GM23338 (cell line): ENCODE measurements around the gene ANGPTL2. TPM values are rescaled to one million over a fixed set of nuclear protein-coding genes. Genes with fewer than 3 reads are reported as not detected.

Source experiments
- ATAC-seq: fragments of 200-7000 bp; cut with Tn5 transposase; 3 replicates; pipeline ENCODE4 v1.9.1; 2020
- DNase-seq: peaks from one replicate; pipeline ENCODE4 v3.0.0-alpha.2; 2015; ENCODE audit warnings: low spot score
- H2AFZ ChIP-seq: fragments of 200-600 bp; sonication (generic); 2 replicates; pipeline ENCODE4 v1.8.0; 2016; ENCODE audit warnings: antibody characterized with exemption, mild to moderate bottlenecking, moderate library complexity
- H3F3A ChIP-seq: fragments of 200-600 bp; sonication (generic); replicated peaks from 2 replicates; pipeline ENCODE4 v1.8.0; 2017; ENCODE audit warnings: antibody characterized with exemption, mixed run types, low read depth
- H3K27ac ChIP-seq: fragments of 200-600 bp; sonication (generic); 2 replicates; pipeline ENCODE4 v1.6.1; 2016; ENCODE audit warnings: low read depth
- H3K27me3 ChIP-seq: fragments of 200-600 bp; sonication (generic); 2 replicates; pipeline ENCODE4 v1.8.0; 2016; ENCODE audit warnings: mild to moderate bottlenecking, mixed run types, moderate library complexity; ENCODE audit not compliant: insufficient read depth
- H3K36me3 ChIP-seq: fragments of 200-600 bp; sonication (generic); 2 replicates; pipeline ENCODE4 v1.8.0; 2016; ENCODE audit warnings: mild to moderate bottlenecking; ENCODE audit not compliant: insufficient read depth
- H3K4me1 ChIP-seq: fragments of 200-600 bp; sonication (generic); 2 replicates; pipeline ENCODE4 v1.8.0; 2016; ENCODE audit warnings: mild to moderate bottlenecking, moderate library complexity; ENCODE audit not compliant: insufficient read depth
- H3K4me2 ChIP-seq: fragments of 200-600 bp; sonication (generic); 2 replicates; pipeline ENCODE4 v1.7.1; 2017; ENCODE audit warnings: mixed run types
- H3K4me3 ChIP-seq: fragments of 200-600 bp; sonication (generic); 2 replicates; pipeline ENCODE4 v1.6.1; 2016; ENCODE audit warnings: mixed run types
- H3K79me2 ChIP-seq: fragments of 200-600 bp; sonication (generic); replicated peaks from 2 replicates; pipeline ENCODE4 v1.8.0; 2017; ENCODE audit warnings: mild to moderate bottlenecking; ENCODE audit not compliant: insufficient read depth
- H3K9me2 ChIP-seq: fragments of 200-600 bp; sonication (generic); 2 replicates; pipeline ENCODE4 v1.8.0; 2017; ENCODE audit not compliant: insufficient read depth
- H4K20me1 ChIP-seq: fragments of 200-600 bp; sonication (generic); replicated peaks from 2 replicates; pipeline ENCODE4 v1.8.0; 2017; ENCODE audit warnings: mild to moderate bottlenecking; ENCODE audit not compliant: insufficient read depth
- H3K27ac Mint-ChIP-seq: 2 replicates; pipeline ENCODE4 v1.8.0; 2020; ENCODE audit warnings: inconsistent platforms, mild to moderate bottlenecking, moderate library complexity, mixed read lengths
- H3K27me3 Mint-ChIP-seq: 3 replicates; pipeline ENCODE4 v1.8.0; 2022; ENCODE audit warnings: low read depth, mild to moderate bottlenecking, moderate library complexity, mixed read lengths, inconsistent platforms; ENCODE audit not compliant: insufficient read depth, poor library complexity
- H3K36me3 Mint-ChIP-seq: 3 replicates; pipeline ENCODE4 v1.8.0; 2021; ENCODE audit warnings: low read depth, mild to moderate bottlenecking, inconsistent platforms, moderate library complexity, mixed read lengths
- H3K4me1 Mint-ChIP-seq: 3 replicates; pipeline ENCODE4 v1.8.0; 2020; ENCODE audit warnings: mild to moderate bottlenecking, inconsistent platforms, mixed read lengths
- H3K4me3 Mint-ChIP-seq: 3 replicates; pipeline ENCODE4 v1.8.0; 2021; ENCODE audit warnings: moderate library complexity, mild to moderate bottlenecking, inconsistent platforms, mixed read lengths
- H3K9me3 Mint-ChIP-seq: 3 replicates; pipeline ENCODE4 v1.8.0; 2020; ENCODE audit warnings: moderate library complexity, mild to moderate bottlenecking, inconsistent platforms, mixed read lengths
- CREB1 ChIP-seq: fragments of 250-450 bp; sonication (Bioruptor Pico); IDR thresholded peaks from 2 replicates; pipeline ENCODE4 v1.5.0; 2020; ENCODE audit warnings: low read depth, mild to moderate bottlenecking, moderate library complexity
- EZH2 ChIP-seq: fragments of 200-600 bp; sonication (generic); IDR thresholded peaks from one replicate; pipeline ENCODE4 v1.8.0; 2017; ENCODE audit warnings: antibody characterized with exemption, mild to moderate bottlenecking, low read depth; ENCODE audit not compliant: unreplicated experiment
- EZH2phosphoT487 ChIP-seq: fragments of 200-600 bp; sonication (generic); IDR thresholded peaks from one replicate; pipeline ENCODE4 v1.8.1; 2018; ENCODE audit warnings: antibody characterized with exemption; ENCODE audit not compliant: unreplicated experiment
- JUNB ChIP-seq: IDR thresholded peaks from one replicate; pipeline ENCODE4 v1.6.1; 2016; ENCODE audit warnings: antibody characterized with exemption; ENCODE audit not compliant: unreplicated experiment
- NANOG ChIP-seq: IDR thresholded peaks from 2 replicates; pipeline ENCODE4 v1.6.1; 2016; ENCODE audit warnings: antibody characterized with exemption, borderline replicate concordance
- POLR2AphosphoS5 ChIP-seq: IDR thresholded peaks from 2 replicates; pipeline ENCODE4 v1.6.1; 2016; ENCODE audit warnings: antibody characterized with exemption, low read depth
- STAT1 ChIP-seq: IDR thresholded peaks from one replicate; pipeline ENCODE4 v1.6.1; 2016; ENCODE audit warnings: antibody characterized with exemption; ENCODE audit not compliant: unreplicated experiment
- ZNF114 ChIP-seq: fragments of 250-450 bp; sonication (Bioruptor Pico); IDR thresholded peaks from 2 replicates; pipeline ENCODE4 v1.5.0; 2020; ENCODE audit warnings: mild to moderate bottlenecking, moderate library complexity
- ZNF331 ChIP-seq: fragments of 250-450 bp; sonication (Bioruptor Pico); IDR thresholded peaks from 2 replicates; pipeline ENCODE4 v1.5.0; 2020; ENCODE audit warnings: low read depth, mild to moderate bottlenecking, moderate library complexity
- polyA plus RNA-seq: library from polyadenylated mRNA; unstranded; fragments of >200 nt; fragmentation: Nextera tagmentation; extraction: Ambion mirVana; gene quantifications from 2 replicates; pipeline ENCODE4 v1.2.1, GENCODE V29; 2016
- total RNA-seq: library from RNA; depleted of rRNA; stranded (reverse); fragments of >200 nt; shearing (Covaris generic); gene quantifications from 2 replicates; pipeline ENCODE4 v1.2.3, GENCODE V29; 2014
- TF ChIP-seq, protein P1 (sequence below): IDR thresholded peaks from one replicate; pipeline ENCODE4 v1.6.1; 2018; ENCODE audit warnings: antibody characterized with exemption; ENCODE audit not compliant: unreplicated experiment
- TF ChIP-seq, protein P2 (sequence below), 2 experiments: fragments of 200-600 bp in 1 of 2; sonication (generic) in 1 of 2; conservative IDR thresholded peaks; 2 replicates each; pipeline versions ENCODE4 v1.5.1 to v1.6.1; 2016 to 2017; ENCODE audit warnings: antibody characterized with exemption in 2 of 2, low read depth in 2 of 2, mild to moderate bottlenecking in 2 of 2, moderate library complexity in 1 of 2
- TF ChIP-seq, protein P3 (sequence below): IDR thresholded peaks from 2 replicates; pipeline ENCODE4 v1.6.1; 2016; ENCODE audit warnings: antibody characterized with exemption
- TF ChIP-seq, protein P4 (sequence below): fragments of 250-450 bp; sonication (Bioruptor Pico); IDR thresholded peaks from 2 replicates; pipeline ENCODE4 v1.5.0; 2020; ENCODE audit warnings: mild to moderate bottlenecking, moderate library complexity

ANGPTL2 gene
- total and polyA plus RNA-seq, 2 experiments from 2014 or later, result 2.9 to 5.2 TPM

DNA sequence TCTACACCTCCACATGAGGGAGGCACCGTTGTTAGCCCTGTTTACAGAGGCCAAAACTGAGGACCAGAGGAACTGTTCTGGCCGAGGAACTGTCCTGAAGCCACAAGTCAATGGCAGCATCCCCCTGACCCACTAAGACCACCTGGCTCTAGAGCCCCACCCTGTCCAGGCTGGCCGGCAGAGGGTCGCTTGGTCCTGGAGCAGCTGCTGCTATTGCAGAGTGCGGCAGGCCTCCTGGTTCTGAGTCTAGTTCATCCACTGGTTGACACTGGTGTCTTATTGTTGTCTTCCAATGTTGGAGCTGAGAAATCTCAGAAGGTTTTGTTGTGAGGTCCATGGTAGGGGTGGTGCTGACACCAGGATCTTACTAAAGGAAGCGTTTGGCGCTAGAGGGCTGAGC lies 26.6 kb upstream of the ANGPTL2 start:
- H3K9me3 Mint-ChIP-seq, result no peaks in the 10 kb centered on the region
- peaks cover 2% of the 10 kb centered on the region for H3K27me3 Mint-ChIP-seq
- no peaks in the 10 kb centered on the region for H3K4me1 ChIP-seq
- H3K36me3 Mint-ChIP-seq, result no peaks in the 10 kb centered on the region
- H3K27me3 ChIP-seq, result no peaks in the 10 kb centered on the region
- H4K20me1 ChIP-seq, result 0 out of 2 replicates have a peak, but pooled peaks cover 4% of the 10 kb centered on the region
- H3K4me3 Mint-ChIP-seq, result no peak overlapping the region
- no peaks in the 10 kb centered on the region for H3K9me2 ChIP-seq
- H3F3A ChIP-seq, result no peaks in the 10 kb centered on the region
- no peak for DNase-seq
- no peak for ATAC-seq
- no peak overlapping the region for H3K27ac Mint-ChIP-seq
- no peak overlapping the region for H3K4me2 ChIP-seq
- no peaks in the 10 kb centered on the region for H3K36me3 ChIP-seq
- no peak overlapping the region for H3K27ac ChIP-seq
- H3K4me1 Mint-ChIP-seq, result no peaks in the 10 kb centered on the region
- no peak for TF ChIP-seq JUNB
- no peak for TF ChIP-seq ZNF114 (CRISPR knock-in tag)
- TF ChIP-seq ZNF331 (CRISPR knock-in tag), result no peak
- TF ChIP-seq, protein P1, sequence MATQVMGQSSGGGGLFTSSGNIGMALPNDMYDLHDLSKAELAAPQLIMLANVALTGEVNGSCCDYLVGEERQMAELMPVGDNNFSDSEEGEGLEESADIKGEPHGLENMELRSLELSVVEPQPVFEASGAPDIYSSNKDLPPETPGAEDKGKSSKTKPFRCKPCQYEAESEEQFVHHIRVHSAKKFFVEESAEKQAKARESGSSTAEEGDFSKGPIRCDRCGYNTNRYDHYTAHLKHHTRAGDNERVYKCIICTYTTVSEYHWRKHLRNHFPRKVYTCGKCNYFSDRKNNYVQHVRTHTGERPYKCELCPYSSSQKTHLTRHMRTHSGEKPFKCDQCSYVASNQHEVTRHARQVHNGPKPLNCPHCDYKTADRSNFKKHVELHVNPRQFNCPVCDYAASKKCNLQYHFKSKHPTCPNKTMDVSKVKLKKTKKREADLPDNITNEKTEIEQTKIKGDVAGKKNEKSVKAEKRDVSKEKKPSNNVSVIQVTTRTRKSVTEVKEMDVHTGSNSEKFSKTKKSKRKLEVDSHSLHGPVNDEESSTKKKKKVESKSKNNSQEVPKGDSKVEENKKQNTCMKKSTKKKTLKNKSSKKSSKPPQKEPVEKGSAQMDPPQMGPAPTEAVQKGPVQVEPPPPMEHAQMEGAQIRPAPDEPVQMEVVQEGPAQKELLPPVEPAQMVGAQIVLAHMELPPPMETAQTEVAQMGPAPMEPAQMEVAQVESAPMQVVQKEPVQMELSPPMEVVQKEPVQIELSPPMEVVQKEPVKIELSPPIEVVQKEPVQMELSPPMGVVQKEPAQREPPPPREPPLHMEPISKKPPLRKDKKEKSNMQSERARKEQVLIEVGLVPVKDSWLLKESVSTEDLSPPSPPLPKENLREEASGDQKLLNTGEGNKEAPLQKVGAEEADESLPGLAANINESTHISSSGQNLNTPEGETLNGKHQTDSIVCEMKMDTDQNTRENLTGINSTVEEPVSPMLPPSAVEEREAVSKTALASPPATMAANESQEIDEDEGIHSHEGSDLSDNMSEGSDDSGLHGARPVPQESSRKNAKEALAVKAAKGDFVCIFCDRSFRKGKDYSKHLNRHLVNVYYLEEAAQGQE, result no peak
- TF ChIP-seq, protein P2, sequence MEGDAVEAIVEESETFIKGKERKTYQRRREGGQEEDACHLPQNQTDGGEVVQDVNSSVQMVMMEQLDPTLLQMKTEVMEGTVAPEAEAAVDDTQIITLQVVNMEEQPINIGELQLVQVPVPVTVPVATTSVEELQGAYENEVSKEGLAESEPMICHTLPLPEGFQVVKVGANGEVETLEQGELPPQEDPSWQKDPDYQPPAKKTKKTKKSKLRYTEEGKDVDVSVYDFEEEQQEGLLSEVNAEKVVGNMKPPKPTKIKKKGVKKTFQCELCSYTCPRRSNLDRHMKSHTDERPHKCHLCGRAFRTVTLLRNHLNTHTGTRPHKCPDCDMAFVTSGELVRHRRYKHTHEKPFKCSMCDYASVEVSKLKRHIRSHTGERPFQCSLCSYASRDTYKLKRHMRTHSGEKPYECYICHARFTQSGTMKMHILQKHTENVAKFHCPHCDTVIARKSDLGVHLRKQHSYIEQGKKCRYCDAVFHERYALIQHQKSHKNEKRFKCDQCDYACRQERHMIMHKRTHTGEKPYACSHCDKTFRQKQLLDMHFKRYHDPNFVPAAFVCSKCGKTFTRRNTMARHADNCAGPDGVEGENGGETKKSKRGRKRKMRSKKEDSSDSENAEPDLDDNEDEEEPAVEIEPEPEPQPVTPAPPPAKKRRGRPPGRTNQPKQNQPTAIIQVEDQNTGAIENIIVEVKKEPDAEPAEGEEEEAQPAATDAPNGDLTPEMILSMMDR (conservative IDR thresholded peaks at IDR 0.05; ENCODE audit: low read depth in 2 of 2), result no peak
- TF ChIP-seq CREB1 (CRISPR knock-in tag), result no peak
- TF ChIP-seq, protein P3, sequence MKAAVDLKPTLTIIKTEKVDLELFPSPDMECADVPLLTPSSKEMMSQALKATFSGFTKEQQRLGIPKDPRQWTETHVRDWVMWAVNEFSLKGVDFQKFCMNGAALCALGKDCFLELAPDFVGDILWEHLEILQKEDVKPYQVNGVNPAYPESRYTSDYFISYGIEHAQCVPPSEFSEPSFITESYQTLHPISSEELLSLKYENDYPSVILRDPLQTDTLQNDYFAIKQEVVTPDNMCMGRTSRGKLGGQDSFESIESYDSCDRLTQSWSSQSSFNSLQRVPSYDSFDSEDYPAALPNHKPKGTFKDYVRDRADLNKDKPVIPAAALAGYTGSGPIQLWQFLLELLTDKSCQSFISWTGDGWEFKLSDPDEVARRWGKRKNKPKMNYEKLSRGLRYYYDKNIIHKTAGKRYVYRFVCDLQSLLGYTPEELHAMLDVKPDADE, result no peak
- TF ChIP-seq POLR2AphosphoS5, result no peak
- TF ChIP-seq, protein P4, sequence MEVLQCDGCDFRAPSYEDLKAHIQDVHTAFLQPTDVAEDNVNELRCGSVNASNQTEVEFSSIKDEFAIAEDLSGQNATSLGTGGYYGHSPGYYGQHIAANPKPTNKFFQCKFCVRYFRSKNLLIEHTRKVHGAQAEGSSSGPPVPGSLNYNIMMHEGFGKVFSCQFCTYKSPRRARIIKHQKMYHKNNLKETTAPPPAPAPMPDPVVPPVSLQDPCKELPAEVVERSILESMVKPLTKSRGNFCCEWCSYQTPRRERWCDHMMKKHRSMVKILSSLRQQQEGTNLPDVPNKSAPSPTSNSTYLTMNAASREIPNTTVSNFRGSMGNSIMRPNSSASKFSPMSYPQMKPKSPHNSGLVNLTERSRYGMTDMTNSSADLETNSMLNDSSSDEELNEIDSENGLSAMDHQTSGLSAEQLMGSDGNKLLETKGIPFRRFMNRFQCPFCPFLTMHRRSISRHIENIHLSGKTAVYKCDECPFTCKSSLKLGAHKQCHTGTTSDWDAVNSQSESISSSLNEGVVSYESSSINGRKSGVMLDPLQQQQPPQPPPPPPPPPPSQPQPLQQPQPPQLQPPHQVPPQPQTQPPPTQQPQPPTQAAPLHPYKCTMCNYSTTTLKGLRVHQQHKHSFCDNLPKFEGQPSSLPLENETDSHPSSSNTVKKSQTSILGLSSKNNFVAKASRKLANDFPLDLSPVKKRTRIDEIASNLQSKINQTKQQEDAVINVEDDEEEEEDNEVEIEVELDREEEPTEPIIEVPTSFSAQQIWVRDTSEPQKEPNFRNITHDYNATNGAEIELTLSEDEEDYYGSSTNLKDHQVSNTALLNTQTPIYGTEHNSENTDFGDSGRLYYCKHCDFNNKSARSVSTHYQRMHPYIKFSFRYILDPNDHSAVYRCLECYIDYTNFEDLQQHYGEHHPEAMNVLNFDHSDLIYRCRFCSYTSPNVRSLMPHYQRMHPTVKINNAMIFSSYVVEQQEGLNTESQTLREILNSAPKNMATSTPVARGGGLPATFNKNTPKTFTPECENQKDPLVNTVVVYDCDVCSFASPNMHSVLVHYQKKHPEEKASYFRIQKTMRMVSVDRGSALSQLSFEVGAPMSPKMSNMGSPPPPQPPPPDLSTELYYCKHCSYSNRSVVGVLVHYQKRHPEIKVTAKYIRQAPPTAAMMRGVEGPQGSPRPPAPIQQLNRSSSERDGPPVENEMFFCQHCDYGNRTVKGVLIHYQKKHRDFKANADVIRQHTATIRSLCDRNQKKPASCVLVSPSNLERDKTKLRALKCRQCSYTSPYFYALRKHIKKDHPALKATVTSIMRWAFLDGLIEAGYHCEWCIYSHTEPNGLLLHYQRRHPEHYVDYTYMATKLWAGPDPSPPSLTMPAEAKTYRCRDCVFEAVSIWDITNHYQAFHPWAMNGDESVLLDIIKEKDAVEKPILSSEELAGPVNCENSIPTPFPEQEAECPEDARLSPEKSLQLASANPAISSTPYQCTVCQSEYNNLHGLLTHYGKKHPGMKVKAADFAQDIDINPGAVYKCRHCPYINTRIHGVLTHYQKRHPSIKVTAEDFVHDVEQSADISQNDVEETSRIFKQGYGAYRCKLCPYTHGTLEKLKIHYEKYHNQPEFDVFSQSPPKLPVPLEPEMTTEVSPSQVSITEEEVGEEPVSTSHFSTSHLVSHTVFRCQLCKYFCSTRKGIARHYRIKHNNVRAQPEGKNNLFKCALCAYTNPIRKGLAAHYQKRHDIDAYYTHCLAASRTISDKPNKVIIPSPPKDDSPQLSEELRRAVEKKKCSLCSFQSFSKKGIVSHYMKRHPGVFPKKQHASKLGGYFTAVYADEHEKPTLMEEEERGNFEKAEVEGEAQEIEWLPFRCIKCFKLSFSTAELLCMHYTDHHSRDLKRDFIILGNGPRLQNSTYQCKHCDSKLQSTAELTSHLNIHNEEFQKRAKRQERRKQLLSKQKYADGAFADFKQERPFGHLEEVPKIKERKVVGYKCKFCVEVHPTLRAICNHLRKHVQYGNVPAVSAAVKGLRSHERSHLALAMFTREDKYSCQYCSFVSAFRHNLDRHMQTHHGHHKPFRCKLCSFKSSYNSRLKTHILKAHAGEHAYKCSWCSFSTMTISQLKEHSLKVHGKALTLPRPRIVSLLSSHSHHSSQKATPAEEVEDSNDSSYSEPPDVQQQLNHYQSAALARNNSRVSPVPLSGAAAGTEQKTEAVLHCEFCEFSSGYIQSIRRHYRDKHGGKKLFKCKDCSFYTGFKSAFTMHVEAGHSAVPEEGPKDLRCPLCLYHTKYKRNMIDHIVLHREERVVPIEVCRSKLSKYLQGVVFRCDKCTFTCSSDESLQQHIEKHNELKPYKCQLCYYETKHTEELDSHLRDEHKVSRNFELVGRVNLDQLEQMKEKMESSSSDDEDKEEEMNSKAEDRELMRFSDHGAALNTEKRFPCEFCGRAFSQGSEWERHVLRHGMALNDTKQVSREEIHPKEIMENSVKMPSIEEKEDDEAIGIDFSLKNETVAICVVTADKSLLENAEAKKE (CRISPR knock-in tag), result no peak
- TF ChIP-seq EZH2phosphoT487, result no peak
- TF ChIP-seq NANOG, result no peak
- no peak for TF ChIP-seq EZH2
- no peak for TF ChIP-seq STAT1
- no peaks in the 10 kb centered on the region for H3K79me2 ChIP-seq
- H2AFZ ChIP-seq, result no peak overlapping the region
- H3K4me3 ChIP-seq, result no peak overlapping the region
